HG02973 (cell line): ENCODE measurements around the gene NECTIN4.
A peak's percentile ranks its signal among the peaks of the same experiment; 100 is the strongest.

Experiments
- ATAC-seq: cut with Tn5 transposase; IDR thresholded peaks from one replicate; pipeline ENCODE4 v1.9.1; 2021; ENCODE audit warnings: moderate library complexity; ENCODE audit not compliant: unreplicated experiment

Gene NECTIN4

GRCh38 chr1:161083748-161084596, 5.4 kb downstream of the NECTIN4 start:
- no peak for ATAC-seq

- ATAC-seq, result no peak
Measured at GRCh38 chr1:161082996-161083747, 6.2 kb downstream of the NECTIN4 start.

DNA sequence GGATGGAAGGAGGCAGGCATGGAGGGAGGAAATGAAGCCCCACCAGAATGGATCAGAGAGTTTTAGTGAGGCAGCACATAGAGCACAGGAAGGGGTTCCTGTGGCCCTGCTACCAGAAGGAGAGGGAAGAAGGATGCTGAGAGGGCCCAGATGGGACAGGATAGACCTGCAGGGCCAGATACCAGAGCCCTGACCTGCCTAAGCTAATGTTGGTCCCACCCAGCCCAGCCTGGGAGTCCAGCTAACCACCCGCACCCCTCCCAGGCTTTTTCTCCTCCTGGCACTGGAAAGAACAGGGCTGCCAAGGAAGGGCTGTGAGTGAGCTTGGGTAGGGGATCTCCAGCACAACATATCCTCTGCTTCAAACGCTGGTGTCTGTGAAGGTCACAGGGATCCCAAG, 6.9 kb downstream of the NECTIN4 start:
- ATAC-seq, result no peak

- ATAC-seq, result no peak
Measured at GRCh38 chr1:161081519-161081918, 7.8 kb downstream of the NECTIN4 start.

GRCh38 chr1:161080441-161081405, 8.6 kb downstream of the NECTIN4 start:
- no peak for ATAC-seq

GRCh38 chr1:161079436-161080110, 9.8 kb downstream of the NECTIN4 start:
- no peak for ATAC-seq

- no peak for ATAC-seq
Measured at GRCh38 chr1:161077426-161077825, 11.9 kb downstream of the NECTIN4 start.

- ATAC-seq, result no peak
Measured at GRCh38 chr1:161076410-161076809, 12.9 kb downstream of the NECTIN4 start.

DNA sequence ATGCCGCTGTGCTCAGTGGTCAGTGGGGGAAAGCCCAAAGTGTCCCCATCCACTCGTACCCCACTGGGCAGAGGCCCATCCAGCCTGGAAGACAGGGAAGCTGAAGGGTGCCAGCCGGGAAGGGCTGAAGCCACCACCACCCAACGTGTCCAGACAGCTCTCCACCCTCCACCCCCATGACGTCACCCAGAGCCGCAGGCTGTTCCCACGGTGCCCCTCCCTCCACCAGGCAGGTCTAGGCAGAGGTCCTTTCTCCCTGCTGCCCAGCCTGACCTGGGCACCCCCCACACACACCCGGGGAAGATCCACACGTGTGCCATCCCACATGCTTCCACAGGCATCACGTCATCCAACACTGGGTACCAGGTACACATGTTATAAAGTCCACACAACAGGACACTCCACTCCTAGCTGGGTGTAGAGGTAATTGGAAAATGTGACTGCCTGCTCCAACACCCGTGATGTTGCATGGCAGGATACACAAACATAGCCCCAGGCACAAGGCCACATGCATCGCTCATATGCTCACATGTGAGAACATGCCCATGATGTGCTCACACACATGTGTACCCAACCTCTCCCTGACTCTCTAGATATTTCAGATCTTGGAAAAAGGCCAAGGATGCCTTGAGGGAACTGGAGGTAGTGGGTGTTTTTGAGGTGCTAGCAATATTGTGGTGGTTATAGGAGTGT, 14.5 kb downstream of the NECTIN4 start:
- no peak for ATAC-seq

GRCh38 chr1:161073474-161074121, 15.8 kb downstream of the NECTIN4 start:
- no peak for ATAC-seq

GRCh38 chr1:161072751-161073449, 16.5 kb downstream of the NECTIN4 start:
- no peak for ATAC-seq

GRCh38 chr1:161071886-161072371, 17.4 kb downstream of the NECTIN4 start:
- ATAC-seq, result no peak

DNA sequence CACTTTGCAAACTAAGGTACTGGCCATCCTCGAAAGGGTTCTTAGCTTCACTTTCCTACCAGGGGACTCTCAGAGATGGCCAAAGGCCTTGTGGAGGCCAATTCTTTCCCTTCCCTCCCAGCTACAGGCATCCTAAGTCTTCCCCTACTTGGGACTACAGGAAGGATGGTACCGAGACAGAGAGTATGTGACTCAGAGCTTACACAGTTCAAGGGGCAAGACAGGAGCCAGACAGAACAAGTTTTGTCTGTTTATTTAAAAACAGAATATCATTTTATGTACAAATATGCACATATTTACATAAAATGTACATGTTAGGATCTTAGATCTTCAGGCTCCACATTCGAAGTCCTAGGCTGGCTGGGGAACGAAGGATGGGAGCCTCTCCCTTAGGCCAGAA, 18.6 kb downstream of the NECTIN4 start:
- ATAC-seq, result no peak

- ATAC-seq, result peak; percentile 84
Measured at GRCh38 chr1:161069731-161070270, 19.6 kb downstream of the NECTIN4 start, which contains the start of gene ARHGAP30. Gene ARHGAP30 (minus strand): TSS chr1:161069891. CDS start chr1:161069624, 267 bp downstream.

- ATAC-seq, result no peak
Measured at GRCh38 chr1:161069241-161069640, 20.1 kb downstream of the NECTIN4 start.

DNA sequence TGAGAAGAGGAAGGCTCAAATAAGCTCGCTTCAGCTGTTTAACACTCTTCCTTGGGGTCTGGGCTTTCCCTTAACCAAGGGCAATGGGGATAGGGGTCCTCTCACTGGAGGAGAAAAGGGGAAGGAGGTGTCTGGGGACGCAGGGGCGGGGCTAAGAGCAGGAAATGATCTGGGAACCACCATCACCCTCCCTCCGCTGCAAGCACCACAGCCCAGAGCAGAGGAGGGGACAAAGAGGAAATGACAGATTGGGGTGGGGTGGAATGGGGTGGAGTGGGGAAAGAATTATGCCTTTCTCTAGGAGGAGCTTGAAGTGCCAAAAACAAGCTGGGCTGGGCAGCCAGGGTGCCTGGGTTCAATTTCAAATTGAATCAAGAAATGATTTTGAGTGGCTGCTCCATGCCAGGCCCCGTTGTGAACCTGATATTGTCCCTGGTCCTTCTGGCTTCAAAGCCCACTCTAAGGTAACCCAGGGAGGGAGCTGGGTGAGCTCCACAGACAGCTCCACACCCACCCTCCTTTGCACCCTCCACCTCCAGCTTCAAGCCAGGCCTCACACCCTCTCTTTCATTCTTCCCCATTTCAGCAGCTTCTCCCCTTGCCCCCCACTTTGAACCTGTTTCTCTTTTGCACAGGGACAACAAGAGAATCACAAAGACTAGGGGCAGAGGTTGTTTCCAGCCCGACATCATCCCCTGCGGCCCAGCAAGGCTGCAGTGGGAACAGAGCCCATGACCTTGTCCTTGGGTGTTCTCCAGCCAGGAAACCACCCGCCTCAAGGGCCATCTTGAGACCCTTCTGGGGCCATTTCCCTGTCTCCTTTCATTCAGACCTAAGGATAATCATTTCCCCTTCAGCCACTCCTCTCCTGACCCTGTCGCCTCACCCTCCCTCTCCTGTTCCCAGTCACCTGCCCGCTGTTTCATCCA, 20.8 kb downstream of the NECTIN4 start:
- ATAC-seq, result peak; percentile 49

DNA sequence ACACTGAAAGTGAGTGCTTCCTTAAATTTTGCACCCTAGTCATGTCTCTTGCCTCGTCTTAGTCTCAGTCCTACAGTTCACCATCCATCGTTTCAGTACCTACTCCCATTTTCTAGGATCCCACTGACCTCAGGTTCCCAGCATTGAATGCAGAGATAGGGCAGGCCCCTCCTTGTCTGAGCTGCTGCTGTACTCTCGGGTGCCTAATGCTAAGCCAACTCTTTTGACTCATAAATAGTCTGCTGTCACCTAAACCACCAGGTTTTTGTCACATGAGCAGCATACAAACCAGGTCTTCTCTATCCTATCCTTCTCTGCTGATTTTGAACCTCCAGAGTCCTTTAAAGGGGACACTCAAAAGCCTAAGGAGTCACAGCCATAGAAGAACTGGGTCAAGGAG, 22.7 kb downstream of the NECTIN4 start:
- ATAC-seq, result no peak
